ENCODE results near the gene GRIA3.

DNA sequence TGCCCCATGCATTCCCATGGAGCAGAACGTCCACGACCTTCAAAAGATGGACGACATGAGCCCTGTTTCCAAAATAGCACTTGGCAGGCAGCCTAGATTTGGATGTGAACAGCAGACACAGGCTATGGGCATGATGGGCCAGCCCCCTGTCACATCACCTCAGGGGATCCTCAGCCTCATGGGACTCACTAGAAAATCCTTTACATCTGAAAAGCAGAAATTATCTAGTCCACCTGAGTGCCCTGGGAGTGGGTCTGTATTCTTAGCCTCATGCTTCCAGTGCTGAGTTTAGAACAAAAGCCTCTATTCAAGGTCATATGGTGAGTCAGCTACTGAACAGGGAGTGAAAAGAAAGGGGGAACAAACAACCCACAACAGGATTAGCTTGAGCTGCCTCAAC lies 35.8 kb downstream of the GRIA3 start:
- no peak for TF ChIP-seq CTCF (IDR thresholded peaks at IDR 0.05 in 2 of 3, conservative IDR thresholded peaks at IDR 0.05 in 1 of 3; ENCODE audit: borderline replicate concordance in 1 of 3, insufficient read depth in 1 of 3, low read depth in 2 of 3, low read length in 2 of 3)
- no peak for TF ChIP-seq EGR1 (IDR thresholded peaks at IDR 0.05; ENCODE audit: low read depth)
- TF ChIP-seq SP1 (IDR thresholded peaks at IDR 0.05; ENCODE audit: low read depth), result no peak
- TF ChIP-seq ZFX (IDR thresholded peaks at IDR 0.05), result no peak
- no peak for TF ChIP-seq YY1 (IDR thresholded peaks at IDR 0.05; ENCODE audit: extremely low read depth, insufficient replicate concordance, low read depth, low read length)
- no peak for TF ChIP-seq MAX (IDR thresholded peaks at IDR 0.05)
- no peak for TF ChIP-seq REST (IDR thresholded peaks at IDR 0.05; ENCODE audit: low read depth)
- no peak for TF ChIP-seq EZH2phosphoT487 (IDR thresholded peaks at IDR 0.05; ENCODE audit: borderline replicate concordance)
